DOHH2 (cell line): Measurements from ENCODE around the gene DPH5.

Experiments
- H3F3A ChIP-seq: fragments of 200-600 bp; sonication (generic), shearing (Covaris generic); 2 replicates; pipeline ENCODE4 v1.6.0; 2016; ENCODE audit warnings: antibody characterized with exemption, mild to moderate bottlenecking; ENCODE audit not compliant: control insufficient read depth, insufficient read depth
- H3K27ac ChIP-seq: fragments of 200-600 bp; sonication (generic); 2 replicates; pipeline ENCODE4 v1.5.1; 2014; ENCODE audit warnings: low read depth, mild to moderate bottlenecking, low read length, moderate library complexity
- H3K27me3 ChIP-seq: fragments of 200-600 bp; sonication (generic); 2 replicates; pipeline ENCODE4 v1.6.1; 2014; ENCODE audit warnings: mild to moderate bottlenecking, low read length, mixed read lengths; ENCODE audit not compliant: control insufficient read depth
- H3K36me3 ChIP-seq: fragments of 200-600 bp; sonication (generic); 2 replicates; pipeline ENCODE4 v1.6.1; 2014; ENCODE audit warnings: mild to moderate bottlenecking, low read length, moderate library complexity, mixed read lengths; ENCODE audit not compliant: control insufficient read depth
- H3K4me1 ChIP-seq: fragments of 200-600 bp; sonication (generic); 2 replicates; pipeline ENCODE4 v1.6.1; 2014; ENCODE audit warnings: mild to moderate bottlenecking, low read length, mixed read lengths; ENCODE audit not compliant: control insufficient read depth
- H3K4me2 ChIP-seq: fragments of 200-600 bp; sonication (generic); 2 replicates; pipeline ENCODE4 v1.6.0; 2014; ENCODE audit warnings: mild to moderate bottlenecking, low read length, moderate library complexity
- H3K4me3 ChIP-seq: fragments of 200-600 bp; sonication (generic); 2 replicates; pipeline ENCODE4 v1.5.1; 2014; ENCODE audit warnings: mild to moderate bottlenecking, low read length, mixed read lengths
- H3K79me2 ChIP-seq: fragments of 200-600 bp; sonication (generic); 2 replicates; pipeline ENCODE4 v1.6.1; 2014; ENCODE audit warnings: mild to moderate bottlenecking, low read length, mixed read lengths; ENCODE audit not compliant: control insufficient read depth
- H3K9me2 ChIP-seq: fragments of 200-600 bp; sonication (generic); replicated peaks from 2 replicates; pipeline ENCODE4 v1.6.1; 2014; ENCODE audit warnings: mild to moderate bottlenecking, low read length, mixed read lengths; ENCODE audit not compliant: control insufficient read depth
- H3K9me3 ChIP-seq: fragments of 200-600 bp; sonication (generic); 2 replicates; pipeline ENCODE4 v1.6.1; 2014; ENCODE audit warnings: antibody characterized with exemption, low read length, mixed read lengths; ENCODE audit not compliant: control insufficient read depth, insufficient read depth
- H4K20me1 ChIP-seq: fragments of 200-600 bp; sonication (generic); 2 replicates; pipeline ENCODE4 v1.6.0; 2014; ENCODE audit warnings: low read depth, mild to moderate bottlenecking, antibody characterized with exemption, low read length, moderate library complexity; ENCODE audit not compliant: control insufficient read depth, insufficient read depth
- EZH2phosphoT487 ChIP-seq: fragments of 200-600 bp; sonication (generic); IDR thresholded peaks from 2 replicates; pipeline ENCODE4 v1.6.1; 2017; ENCODE audit warnings: borderline replicate concordance, mild to moderate bottlenecking, antibody characterized with exemption, low read length, moderate library complexity, mixed read lengths
- TF ChIP-seq, protein P1 (sequence below): fragments of 200-600 bp; sonication (generic); IDR thresholded peaks from one replicate; pipeline ENCODE4 v1.5.1; 2014; ENCODE audit warnings: antibody characterized with exemption, mild to moderate bottlenecking, low read depth, low read length; ENCODE audit not compliant: poor library complexity, severe bottlenecking

DPH5 gene

DNA sequence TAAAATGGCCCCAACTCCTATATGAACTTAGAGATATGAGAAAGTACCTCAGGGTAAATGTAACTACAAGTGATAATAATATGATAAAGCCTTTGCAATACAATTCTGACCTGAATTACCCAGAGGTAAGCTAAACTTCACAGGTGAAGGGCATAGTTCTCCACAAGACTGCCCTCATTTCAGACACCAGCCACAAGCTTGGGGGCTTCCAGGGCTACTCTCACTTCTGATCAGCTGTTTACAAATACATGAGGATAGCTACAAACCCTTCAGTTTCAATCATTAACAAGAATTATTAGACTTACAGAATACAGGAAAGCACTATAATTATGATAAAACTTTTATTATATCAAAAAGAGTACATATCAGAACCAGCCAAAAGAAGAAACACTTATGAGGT lies 18.7 kb upstream of the DPH5 start:
- Histone ChIP-seq H3K27me3 (no peaks in the 10 kb centered on the region), H3K9me3 (peaks cover 26% of the 10 kb centered on the region), H3K27ac (no peak overlapping the region), H3K4me2 (no peak overlapping the region), H3K4me1 (0 out of 2 replicates have a peak, but pooled peaks cover 4% of the 10 kb centered on the region), H3F3A (no peaks in the 10 kb centered on the region), H3K36me3 (peaks cover 31% of the 10 kb centered on the region), H3K79me2 (no peaks in the 10 kb centered on the region), H4K20me1 (no peaks in the 10 kb centered on the region), H3K9me2 (no peaks in the 10 kb centered on the region), H3K4me3 (no peak overlapping the region)
- TF ChIP-seq, protein P1, sequence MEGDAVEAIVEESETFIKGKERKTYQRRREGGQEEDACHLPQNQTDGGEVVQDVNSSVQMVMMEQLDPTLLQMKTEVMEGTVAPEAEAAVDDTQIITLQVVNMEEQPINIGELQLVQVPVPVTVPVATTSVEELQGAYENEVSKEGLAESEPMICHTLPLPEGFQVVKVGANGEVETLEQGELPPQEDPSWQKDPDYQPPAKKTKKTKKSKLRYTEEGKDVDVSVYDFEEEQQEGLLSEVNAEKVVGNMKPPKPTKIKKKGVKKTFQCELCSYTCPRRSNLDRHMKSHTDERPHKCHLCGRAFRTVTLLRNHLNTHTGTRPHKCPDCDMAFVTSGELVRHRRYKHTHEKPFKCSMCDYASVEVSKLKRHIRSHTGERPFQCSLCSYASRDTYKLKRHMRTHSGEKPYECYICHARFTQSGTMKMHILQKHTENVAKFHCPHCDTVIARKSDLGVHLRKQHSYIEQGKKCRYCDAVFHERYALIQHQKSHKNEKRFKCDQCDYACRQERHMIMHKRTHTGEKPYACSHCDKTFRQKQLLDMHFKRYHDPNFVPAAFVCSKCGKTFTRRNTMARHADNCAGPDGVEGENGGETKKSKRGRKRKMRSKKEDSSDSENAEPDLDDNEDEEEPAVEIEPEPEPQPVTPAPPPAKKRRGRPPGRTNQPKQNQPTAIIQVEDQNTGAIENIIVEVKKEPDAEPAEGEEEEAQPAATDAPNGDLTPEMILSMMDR: no peak
- no peak for TF ChIP-seq EZH2phosphoT487

DNA sequence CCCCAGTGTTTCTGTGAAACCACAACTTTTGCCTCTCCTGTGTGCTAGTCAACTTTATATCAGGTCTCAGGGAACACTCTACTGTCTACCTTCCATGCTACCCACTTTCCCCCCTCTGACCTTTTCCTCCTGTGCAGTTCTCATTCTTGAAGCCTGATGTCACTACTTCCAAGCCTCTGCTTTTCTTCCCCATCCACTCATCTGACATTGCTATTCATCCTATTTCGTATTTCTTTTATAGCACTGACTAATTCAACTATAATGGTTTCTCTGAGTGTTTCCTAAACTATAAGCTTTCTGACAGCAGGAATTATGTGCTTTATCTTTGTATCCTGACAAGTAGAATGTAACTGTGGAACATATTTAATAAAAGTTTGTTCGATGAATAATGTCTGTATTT lies 18.2 kb upstream of the DPH5 start:
- Histone ChIP-seq H3K9me2 (no peaks in the 10 kb centered on the region), H3F3A (no peaks in the 10 kb centered on the region), H3K36me3 (peaks cover 35% of the 10 kb centered on the region), H3K4me1 (0 out of 2 replicates have a peak, but pooled peaks cover 4% of the 10 kb centered on the region), H3K4me2 (no peak overlapping the region), H3K27ac (no peak overlapping the region), H4K20me1 (no peaks in the 10 kb centered on the region), H3K9me3 (peaks cover 29% of the 10 kb centered on the region), H3K4me3 (no peak overlapping the region), H3K79me2 (no peaks in the 10 kb centered on the region; the same call in 1 of the 2 replicates), H3K27me3 (no peaks in the 10 kb centered on the region)
- TF ChIP-seq, protein P1: no peak
- no peak for TF ChIP-seq EZH2phosphoT487

DNA sequence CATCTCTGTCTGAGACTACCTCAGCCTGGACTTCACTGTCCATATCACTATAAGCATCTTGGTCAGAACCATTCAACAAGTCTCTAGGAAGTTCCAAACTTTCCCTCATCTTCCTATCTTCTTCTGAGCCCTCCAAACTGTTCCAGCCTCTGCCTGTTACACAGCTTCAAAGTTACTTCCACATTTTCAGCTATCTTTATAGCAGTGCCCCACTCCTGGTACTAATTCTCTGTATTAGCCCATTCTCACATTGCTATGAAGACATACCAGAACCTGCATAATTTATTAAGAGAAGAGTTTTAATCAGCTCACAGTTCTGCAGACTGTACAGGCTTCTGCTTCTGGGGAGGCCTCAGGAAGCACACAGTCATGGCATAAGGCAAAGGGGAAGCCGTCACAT lies 15.7 kb upstream of the DPH5 start:
- Histone ChIP-seq H3K79me2 (peaks cover 10% of the 10 kb centered on the region), H3K9me2 (no peaks in the 10 kb centered on the region), H3K36me3 (peaks cover 54% of the 10 kb centered on the region), H3K4me1 (0 out of 2 replicates have a peak, but pooled peaks cover 4% of the 10 kb centered on the region), H3K4me2 (no peak overlapping the region), H3K4me3 (no peak overlapping the region), H3K27ac (no peak overlapping the region), H3F3A (no peaks in the 10 kb centered on the region), H3K9me3 (peaks cover 36% of the 10 kb centered on the region), H3K27me3 (no peaks in the 10 kb centered on the region), H4K20me1 (no peaks in the 10 kb centered on the region)
- TF ChIP-seq, protein P1: no peak
- no peak for TF ChIP-seq EZH2phosphoT487

DNA sequence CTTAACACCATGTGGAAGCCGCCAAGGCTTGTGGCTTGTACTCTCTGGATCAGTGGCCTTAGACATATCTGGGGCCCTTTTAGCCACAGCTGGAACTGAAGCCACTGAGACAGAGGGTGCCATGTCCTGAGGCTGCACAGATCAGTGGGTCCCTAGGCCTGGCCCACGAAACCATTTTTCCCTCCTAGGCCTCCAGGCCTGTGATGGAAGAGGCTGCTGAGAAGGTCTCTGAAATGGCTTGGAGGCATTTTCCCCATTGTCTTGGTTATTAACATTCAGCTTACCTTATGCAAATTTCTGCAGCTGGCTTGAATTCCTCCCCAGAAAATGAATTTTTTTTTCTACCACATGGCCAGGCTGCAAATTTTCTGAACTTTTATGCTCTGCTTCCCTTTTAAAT lies 15.1 kb upstream of the DPH5 start:
- Histone ChIP-seq H3K4me1 (0 out of 2 replicates have a peak, but pooled peaks cover 4% of the 10 kb centered on the region), H3K79me2 (peaks cover 15% of the 10 kb centered on the region), H3K4me2 (no peak overlapping the region), H3K27me3 (no peaks in the 10 kb centered on the region), H3K36me3 (peaks cover 57% of the 10 kb centered on the region), H3K4me3 (no peak overlapping the region), H4K20me1 (no peaks in the 10 kb centered on the region), H3K9me3 (peaks cover 36% of the 10 kb centered on the region), H3K27ac (no peak overlapping the region), H3F3A (no peaks in the 10 kb centered on the region), H3K9me2 (no peaks in the 10 kb centered on the region)
- TF ChIP-seq EZH2phosphoT487: no peak
- TF ChIP-seq, protein P1: no peak
